Measurements from ENCODE around the gene ELK3. TPM values are rescaled to one million over a fixed set of nuclear protein-coding genes. Genes with fewer than 3 reads are reported as not detected.

ELK3 gene
- total and polyA plus RNA-seq, 2 donors: 14.6 to 17.8 TPM

- Histone ChIP-seq H3K36me3 (ENCODE audit: control insufficient read depth in 2 of 2, insufficient read depth in 2 of 2, low read length in 1 of 2) (no peaks in the 10 kb centered on the region), H3K4me3 (ENCODE audit: low read length in 2 of 2) (no peak overlapping the region)
- WGBS: 14% methylated on average over 3 of the region's 3 CpGs
These were observed 11.7 kb downstream of the ELK3 start for GRCh38 chr12:96205908-96206307.

GRCh38 chr12:96206936-96207662 lies 12.9 kb downstream of the ELK3 start:
- Histone ChIP-seq H3K36me3 (ENCODE audit: control insufficient read depth in 2 of 2, insufficient read depth in 2 of 2, low read length in 1 of 2) (no peaks in the 10 kb centered on the region), H3K27ac (ENCODE audit: low read depth in 1 of 2, low read length in 1 of 2) (no peak overlapping the region), H3K9me3 (ENCODE audit: control insufficient read depth in 2 of 2, insufficient read depth in 1 of 2, low read length in 1 of 2) (no peaks in the 10 kb centered on the region), H3K27me3 (ENCODE audit: control insufficient read depth in 2 of 2, insufficient read depth in 1 of 2, low read length in 1 of 2) (no peaks in the 10 kb centered on the region), H3K4me3 (ENCODE audit: low read length in 2 of 2) (no peak overlapping the region), H3K4me1 (ENCODE audit: control insufficient read depth in 2 of 2, insufficient read depth in 2 of 2, low read length in 2 of 2) (peaks cover 24 to 33% of the 10 kb centered on the region in 2 donors)
- 93% methylated on average over 4 of the region's 4 CpGs for WGBS
- DNase-seq (ENCODE audit: low read depth in 6 of 9, low spot score in 9 of 9): no peak

More at GRCh38 chr12:96205908-96206307, 11.7 kb downstream of the ELK3 start:
- no peak for DNase-seq (ENCODE audit: low read depth in 6 of 9, low spot score in 9 of 9)
- H3K4me1 ChIP-seq (ENCODE audit: control insufficient read depth in 2 of 2, insufficient read depth in 2 of 2, low read length in 2 of 2): peaks cover 22 to 26% of the 10 kb centered on the region in 2 donors
- no peaks in the 10 kb centered on the region for H3K9me3 ChIP-seq (ENCODE audit: control insufficient read depth in 2 of 2, insufficient read depth in 1 of 2, low read length in 1 of 2)
- H3K27me3 ChIP-seq (ENCODE audit: control insufficient read depth in 2 of 2, insufficient read depth in 1 of 2, low read length in 1 of 2): no peaks in the 10 kb centered on the region
- no peak overlapping the region for H3K27ac ChIP-seq (ENCODE audit: low read depth in 1 of 2, low read length in 1 of 2)

GRCh38 chr12:96208346-96208745 lies 14.2 kb downstream of the ELK3 start:
- DNase-seq (ENCODE audit: low read depth in 6 of 9, low spot score in 9 of 9): no peak
- H3K4me3 ChIP-seq (ENCODE audit: low read length in 2 of 2): no peak overlapping the region

GRCh38 chr12:96208801-96209549 lies 14.8 kb downstream of the ELK3 start:
- Histone ChIP-seq H3K27ac (ENCODE audit: low read depth in 1 of 2, low read length in 1 of 2) (peak overlapping the region; percentile 69 to 74), H3K9me3 (ENCODE audit: control insufficient read depth in 2 of 2, insufficient read depth in 1 of 2, low read length in 1 of 2) (no peaks in the 10 kb centered on the region), H3K27me3 (ENCODE audit: control insufficient read depth in 2 of 2, insufficient read depth in 1 of 2, low read length in 1 of 2) (no peaks in the 10 kb centered on the region), H3K4me1 (ENCODE audit: control insufficient read depth in 2 of 2, insufficient read depth in 2 of 2, low read length in 2 of 2) (peaks cover 35 to 51% of the 10 kb centered on the region in 2 donors), H3K36me3 (ENCODE audit: control insufficient read depth in 2 of 2, insufficient read depth in 2 of 2, low read length in 1 of 2) (no peaks in the 10 kb centered on the region), H3K4me3 (ENCODE audit: low read length in 2 of 2) (no peak overlapping the region)
- DNase-seq (ENCODE audit: low read depth in 6 of 9, low spot score in 9 of 9): peak in 3 of 9 donors; percentile 36 to 65 (median 50)
- WGBS: 17% methylated on average over 10 of the region's 10 CpGs

More at GRCh38 chr12:96208346-96208745, 14.2 kb downstream of the ELK3 start:
- peak overlapping the region; percentile 8 to 10 for H3K27ac ChIP-seq (ENCODE audit: low read depth in 1 of 2, low read length in 1 of 2)
- no peaks in the 10 kb centered on the region for H3K27me3 ChIP-seq (ENCODE audit: control insufficient read depth in 2 of 2, insufficient read depth in 1 of 2, low read length in 1 of 2)
- H3K9me3 ChIP-seq (ENCODE audit: control insufficient read depth in 2 of 2, insufficient read depth in 1 of 2, low read length in 1 of 2): no peaks in the 10 kb centered on the region
- 84% methylated on average over 2 of the region's 2 CpGs for WGBS
- H3K36me3 ChIP-seq (ENCODE audit: control insufficient read depth in 2 of 2, insufficient read depth in 2 of 2, low read length in 1 of 2): no peaks in the 10 kb centered on the region
- peaks cover 35 to 46% of the 10 kb centered on the region in 2 donors for H3K4me1 ChIP-seq (ENCODE audit: control insufficient read depth in 2 of 2, insufficient read depth in 2 of 2, low read length in 2 of 2)

GRCh38 chr12:96210376-96211055 lies 16.3 kb downstream of the ELK3 start:
- Histone ChIP-seq H3K9me3 (ENCODE audit: control insufficient read depth in 2 of 2, insufficient read depth in 1 of 2, low read length in 1 of 2) (no peaks in the 10 kb centered on the region), H3K4me3 (ENCODE audit: low read length in 2 of 2) (peak overlapping the region in 1 of 2 donors; percentile 10), H3K4me1 (ENCODE audit: control insufficient read depth in 2 of 2, insufficient read depth in 2 of 2, low read length in 2 of 2) (peaks cover 35 to 62% of the 10 kb centered on the region in 2 donors), H3K27ac (ENCODE audit: low read depth in 1 of 2, low read length in 1 of 2) (peak overlapping the region; percentile 33 to 74), H3K36me3 (ENCODE audit: control insufficient read depth in 2 of 2, insufficient read depth in 2 of 2, low read length in 1 of 2) (no peaks in the 10 kb centered on the region), H3K27me3 (ENCODE audit: control insufficient read depth in 2 of 2, insufficient read depth in 1 of 2, low read length in 1 of 2) (no peaks in the 10 kb centered on the region)
- DNase-seq (ENCODE audit: low read depth in 6 of 9, low spot score in 9 of 9): peak in 3 of 9 donors; percentile 42 to 74 (median 60)
- WGBS: 38% methylated on average over 19 of the region's 19 CpGs

GRCh38 chr12:96211988-96212387 lies 17.8 kb downstream of the ELK3 start:
- H3K9me3 ChIP-seq (ENCODE audit: control insufficient read depth in 2 of 2, insufficient read depth in 1 of 2, low read length in 1 of 2): no peaks in the 10 kb centered on the region
- peaks cover 32 to 70% of the 10 kb centered on the region in 2 donors for H3K4me1 ChIP-seq (ENCODE audit: control insufficient read depth in 2 of 2, insufficient read depth in 2 of 2, low read length in 2 of 2)
- no peaks in the 10 kb centered on the region for H3K36me3 ChIP-seq (ENCODE audit: control insufficient read depth in 2 of 2, insufficient read depth in 2 of 2, low read length in 1 of 2)
- peak in 6 of 9 donors; percentile 64 to 87 (median 73) for DNase-seq (ENCODE audit: low read depth in 6 of 9, low spot score in 9 of 9)
- no peaks in the 10 kb centered on the region for H3K27me3 ChIP-seq (ENCODE audit: control insufficient read depth in 2 of 2, insufficient read depth in 1 of 2, low read length in 1 of 2)
- 13% methylated on average over 3 of the region's 3 CpGs for WGBS
- peak overlapping the region in 1 of 2 donors; percentile 1 for H3K4me3 ChIP-seq (ENCODE audit: low read length in 2 of 2)
- peak overlapping the region; percentile 48 to 80 for H3K27ac ChIP-seq (ENCODE audit: low read depth in 1 of 2, low read length in 1 of 2)

- peak overlapping the region in 1 of 2 donors; percentile 80 for H3K27ac ChIP-seq (ENCODE audit: low read depth in 1 of 2, low read length in 1 of 2)
- H3K36me3 ChIP-seq (ENCODE audit: control insufficient read depth in 2 of 2, insufficient read depth in 2 of 2, low read length in 1 of 2): no peaks in the 10 kb centered on the region
- no peaks in the 10 kb centered on the region for H3K27me3 ChIP-seq (ENCODE audit: control insufficient read depth in 2 of 2, insufficient read depth in 1 of 2, low read length in 1 of 2)
- peak overlapping the region in 1 of 2 donors; percentile 1 for H3K4me3 ChIP-seq (ENCODE audit: low read length in 2 of 2)
- H3K4me1 ChIP-seq (ENCODE audit: control insufficient read depth in 2 of 2, insufficient read depth in 2 of 2, low read length in 2 of 2): peaks cover 32 to 70% of the 10 kb centered on the region in 2 donors
- no peaks in the 10 kb centered on the region for H3K9me3 ChIP-seq (ENCODE audit: control insufficient read depth in 2 of 2, insufficient read depth in 1 of 2, low read length in 1 of 2)
- DNase-seq (ENCODE audit: low read depth in 6 of 9, low spot score in 9 of 9): no peak
- 58% methylated on average over 10 of the region's 10 CpGs for WGBS
These were observed 18.5 kb downstream of the ELK3 start for GRCh38 chr12:96212456-96213375.

- Histone ChIP-seq H3K27me3 (ENCODE audit: control insufficient read depth in 2 of 2, insufficient read depth in 1 of 2, low read length in 1 of 2) (no peaks in the 10 kb centered on the region), H3K4me1 (ENCODE audit: control insufficient read depth in 2 of 2, insufficient read depth in 2 of 2, low read length in 2 of 2) (peaks cover 26 to 62% of the 10 kb centered on the region in 2 donors), H3K27ac (ENCODE audit: low read depth in 1 of 2, low read length in 1 of 2) (peak overlapping the region in 1 of 2 donors; percentile 2), H3K4me3 (ENCODE audit: low read length in 2 of 2) (no peak overlapping the region), H3K36me3 (ENCODE audit: control insufficient read depth in 2 of 2, insufficient read depth in 2 of 2, low read length in 1 of 2) (no peaks in the 10 kb centered on the region), H3K9me3 (ENCODE audit: control insufficient read depth in 2 of 2, insufficient read depth in 1 of 2, low read length in 1 of 2) (no peaks in the 10 kb centered on the region)
- no peak for DNase-seq (ENCODE audit: low read depth in 6 of 9, low spot score in 9 of 9)
- 85% methylated on average over 7 of the region's 7 CpGs for WGBS
These were observed 19.7 kb downstream of the ELK3 start for GRCh38 chr12:96213869-96214268.
